Measurements from ENCODE around the gene UQCC5.

DNA sequence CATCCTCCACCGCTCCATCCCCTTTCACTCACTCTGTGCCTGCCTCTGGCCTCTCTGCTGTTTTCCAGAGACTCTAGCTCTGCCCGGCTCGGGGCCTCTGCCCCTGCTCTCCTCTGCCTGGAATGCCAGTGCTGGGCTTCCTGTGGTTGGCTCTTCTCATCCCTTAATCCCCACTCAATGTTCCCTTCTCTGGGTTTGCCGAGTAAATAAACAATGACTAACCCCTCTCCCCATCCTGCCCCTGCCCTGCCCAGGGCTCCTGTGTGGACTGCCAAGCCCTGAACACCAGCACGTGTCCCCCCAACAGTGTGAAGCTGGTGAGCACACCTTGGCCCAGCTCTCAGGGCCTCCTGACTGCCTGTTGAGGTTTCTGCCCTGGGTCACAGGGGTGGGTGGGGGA lies 29.0 kb upstream of the UQCC5 start:
- TF ChIP-seq, protein P1, sequence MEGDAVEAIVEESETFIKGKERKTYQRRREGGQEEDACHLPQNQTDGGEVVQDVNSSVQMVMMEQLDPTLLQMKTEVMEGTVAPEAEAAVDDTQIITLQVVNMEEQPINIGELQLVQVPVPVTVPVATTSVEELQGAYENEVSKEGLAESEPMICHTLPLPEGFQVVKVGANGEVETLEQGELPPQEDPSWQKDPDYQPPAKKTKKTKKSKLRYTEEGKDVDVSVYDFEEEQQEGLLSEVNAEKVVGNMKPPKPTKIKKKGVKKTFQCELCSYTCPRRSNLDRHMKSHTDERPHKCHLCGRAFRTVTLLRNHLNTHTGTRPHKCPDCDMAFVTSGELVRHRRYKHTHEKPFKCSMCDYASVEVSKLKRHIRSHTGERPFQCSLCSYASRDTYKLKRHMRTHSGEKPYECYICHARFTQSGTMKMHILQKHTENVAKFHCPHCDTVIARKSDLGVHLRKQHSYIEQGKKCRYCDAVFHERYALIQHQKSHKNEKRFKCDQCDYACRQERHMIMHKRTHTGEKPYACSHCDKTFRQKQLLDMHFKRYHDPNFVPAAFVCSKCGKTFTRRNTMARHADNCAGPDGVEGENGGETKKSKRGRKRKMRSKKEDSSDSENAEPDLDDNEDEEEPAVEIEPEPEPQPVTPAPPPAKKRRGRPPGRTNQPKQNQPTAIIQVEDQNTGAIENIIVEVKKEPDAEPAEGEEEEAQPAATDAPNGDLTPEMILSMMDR (IDR thresholded peaks at IDR 0.05 in 8 of 11, conservative IDR thresholded peaks at IDR 0.05 in 3 of 11), result no peak
- no peak for TF ChIP-seq POLR2A (IDR thresholded peaks at IDR 0.05)

Data from spleen (tissue), 7 donors.